NCI-H1048 (cell line): ENCODE data around the gene PNMA6E.

Source experiments
- DNase-seq: peaks from one replicate; lab custom pipeline; 2025; lab: John Stamatoyannopoulos, UW

Gene PNMA6E

GRCh38 chrX:153401133-153401764, at the start of gene PNMA6E:
PNMA6E (minus strand) TSS chrX:153401350; CDS start chrX:153398849, 2,501 bp downstream.
- DNase-seq: no peak

- DNase-seq: no peak
These were observed 49.8 kb upstream of the PNMA6E start for GRCh38 chrX:153450949-153451277.

- no peak for DNase-seq
These were observed 49.2 kb upstream of the PNMA6E start for GRCh38 chrX:153450114-153450948.

GRCh38 chrX:153449368-153450113, 48.4 kb upstream of the PNMA6E start:
- no peak for DNase-seq

GRCh38 chrX:153448556-153449367, 47.6 kb upstream of the PNMA6E start:
- no peak for DNase-seq

GRCh38 chrX:153447581-153447960, 46.4 kb upstream of the PNMA6E start:
- DNase-seq: no peak

- DNase-seq: no peak
These were observed 45.9 kb upstream of the PNMA6E start for GRCh38 chrX:153446950-153447580.

GRCh38 chrX:153446636-153446936, 45.4 kb upstream of the PNMA6E start:
- no peak for DNase-seq

- DNase-seq: no peak
These were observed 44.9 kb upstream of the PNMA6E start, which contains the start of gene TREX2 for GRCh38 chrX:153445856-153446635. TREX2 (minus strand) TSS chrX:153446056; CDS start chrX:153445430, 626 bp downstream.

GRCh38 chrX:153445106-153445855, 44.1 kb upstream of the PNMA6E start:
- no peak for DNase-seq

- DNase-seq: no peak
These were observed 43.3 kb upstream of the PNMA6E start for GRCh38 chrX:153444333-153445011.

GRCh38 chrX:153443476-153444332, 42.6 kb upstream of the PNMA6E start:
- no peak for DNase-seq

GRCh38 chrX:153442463-153442862, 41.3 kb upstream of the PNMA6E start:
- no peak for DNase-seq

- DNase-seq: no peak
These were observed 40.8 kb upstream of the PNMA6E start for GRCh38 chrX:153441981-153442380.

GRCh38 chrX:153441296-153441695, 40.1 kb upstream of the PNMA6E start:
- no peak for DNase-seq

- no peak for DNase-seq
These were observed 39.5 kb upstream of the PNMA6E start for GRCh38 chrX:153440556-153441135.

GRCh38 chrX:153439977-153440376, 38.8 kb upstream of the PNMA6E start:
- DNase-seq: no peak

GRCh38 chrX:153438532-153438931, 37.4 kb upstream of the PNMA6E start:
- no peak for DNase-seq
